ENCODE results near the gene APOC3. TPM values are rescaled to one million over a fixed set of nuclear protein-coding genes. Genes with fewer than 3 reads are reported as not detected.

The APOC3 gene
- total and polyA plus RNA-seq, 2 experiments from 2014 or later: not detected

- H3K36me3 ChIP-seq (ENCODE audit: insufficient read depth): no peaks in the 10 kb centered on the region
- no peak overlapping the region for H3K4me3 Mint-ChIP-seq
- H3K27me3 Mint-ChIP-seq (ENCODE audit: insufficient read depth, low read depth, poor library complexity): peaks cover 6% of the 10 kb centered on the region
- peaks cover 1% of the 10 kb centered on the region; the same call in 1 of the 3 replicates for H3K4me1 Mint-ChIP-seq
- no peaks in the 10 kb centered on the region for H3K27me3 ChIP-seq (ENCODE audit: insufficient read depth)
- no peak overlapping the region for H3K4me2 ChIP-seq
- no peaks in the 10 kb centered on the region for H3K36me3 Mint-ChIP-seq (ENCODE audit: low read depth)
- H3K27ac ChIP-seq (ENCODE audit: low read depth): no peak overlapping the region
- H2AFZ ChIP-seq: no peak overlapping the region
- no peaks in the 10 kb centered on the region for H3K79me2 ChIP-seq (replicated peaks; ENCODE audit: insufficient read depth)
- no peak overlapping the region for H3K27ac Mint-ChIP-seq
- H4K20me1 ChIP-seq (replicated peaks; ENCODE audit: insufficient read depth): no peaks in the 10 kb centered on the region
- no peaks in the 10 kb centered on the region for H3K9me2 ChIP-seq (ENCODE audit: insufficient read depth)
- H3K9me3 Mint-ChIP-seq: no peaks in the 10 kb centered on the region
- H3K4me3 ChIP-seq: no peak overlapping the region
- ATAC-seq: peak; percentile 27
- H3K4me1 ChIP-seq (ENCODE audit: insufficient read depth): no peaks in the 10 kb centered on the region
- no peak for DNase-seq (ENCODE audit: low spot score)
- TF ChIP-seq, protein P1, sequence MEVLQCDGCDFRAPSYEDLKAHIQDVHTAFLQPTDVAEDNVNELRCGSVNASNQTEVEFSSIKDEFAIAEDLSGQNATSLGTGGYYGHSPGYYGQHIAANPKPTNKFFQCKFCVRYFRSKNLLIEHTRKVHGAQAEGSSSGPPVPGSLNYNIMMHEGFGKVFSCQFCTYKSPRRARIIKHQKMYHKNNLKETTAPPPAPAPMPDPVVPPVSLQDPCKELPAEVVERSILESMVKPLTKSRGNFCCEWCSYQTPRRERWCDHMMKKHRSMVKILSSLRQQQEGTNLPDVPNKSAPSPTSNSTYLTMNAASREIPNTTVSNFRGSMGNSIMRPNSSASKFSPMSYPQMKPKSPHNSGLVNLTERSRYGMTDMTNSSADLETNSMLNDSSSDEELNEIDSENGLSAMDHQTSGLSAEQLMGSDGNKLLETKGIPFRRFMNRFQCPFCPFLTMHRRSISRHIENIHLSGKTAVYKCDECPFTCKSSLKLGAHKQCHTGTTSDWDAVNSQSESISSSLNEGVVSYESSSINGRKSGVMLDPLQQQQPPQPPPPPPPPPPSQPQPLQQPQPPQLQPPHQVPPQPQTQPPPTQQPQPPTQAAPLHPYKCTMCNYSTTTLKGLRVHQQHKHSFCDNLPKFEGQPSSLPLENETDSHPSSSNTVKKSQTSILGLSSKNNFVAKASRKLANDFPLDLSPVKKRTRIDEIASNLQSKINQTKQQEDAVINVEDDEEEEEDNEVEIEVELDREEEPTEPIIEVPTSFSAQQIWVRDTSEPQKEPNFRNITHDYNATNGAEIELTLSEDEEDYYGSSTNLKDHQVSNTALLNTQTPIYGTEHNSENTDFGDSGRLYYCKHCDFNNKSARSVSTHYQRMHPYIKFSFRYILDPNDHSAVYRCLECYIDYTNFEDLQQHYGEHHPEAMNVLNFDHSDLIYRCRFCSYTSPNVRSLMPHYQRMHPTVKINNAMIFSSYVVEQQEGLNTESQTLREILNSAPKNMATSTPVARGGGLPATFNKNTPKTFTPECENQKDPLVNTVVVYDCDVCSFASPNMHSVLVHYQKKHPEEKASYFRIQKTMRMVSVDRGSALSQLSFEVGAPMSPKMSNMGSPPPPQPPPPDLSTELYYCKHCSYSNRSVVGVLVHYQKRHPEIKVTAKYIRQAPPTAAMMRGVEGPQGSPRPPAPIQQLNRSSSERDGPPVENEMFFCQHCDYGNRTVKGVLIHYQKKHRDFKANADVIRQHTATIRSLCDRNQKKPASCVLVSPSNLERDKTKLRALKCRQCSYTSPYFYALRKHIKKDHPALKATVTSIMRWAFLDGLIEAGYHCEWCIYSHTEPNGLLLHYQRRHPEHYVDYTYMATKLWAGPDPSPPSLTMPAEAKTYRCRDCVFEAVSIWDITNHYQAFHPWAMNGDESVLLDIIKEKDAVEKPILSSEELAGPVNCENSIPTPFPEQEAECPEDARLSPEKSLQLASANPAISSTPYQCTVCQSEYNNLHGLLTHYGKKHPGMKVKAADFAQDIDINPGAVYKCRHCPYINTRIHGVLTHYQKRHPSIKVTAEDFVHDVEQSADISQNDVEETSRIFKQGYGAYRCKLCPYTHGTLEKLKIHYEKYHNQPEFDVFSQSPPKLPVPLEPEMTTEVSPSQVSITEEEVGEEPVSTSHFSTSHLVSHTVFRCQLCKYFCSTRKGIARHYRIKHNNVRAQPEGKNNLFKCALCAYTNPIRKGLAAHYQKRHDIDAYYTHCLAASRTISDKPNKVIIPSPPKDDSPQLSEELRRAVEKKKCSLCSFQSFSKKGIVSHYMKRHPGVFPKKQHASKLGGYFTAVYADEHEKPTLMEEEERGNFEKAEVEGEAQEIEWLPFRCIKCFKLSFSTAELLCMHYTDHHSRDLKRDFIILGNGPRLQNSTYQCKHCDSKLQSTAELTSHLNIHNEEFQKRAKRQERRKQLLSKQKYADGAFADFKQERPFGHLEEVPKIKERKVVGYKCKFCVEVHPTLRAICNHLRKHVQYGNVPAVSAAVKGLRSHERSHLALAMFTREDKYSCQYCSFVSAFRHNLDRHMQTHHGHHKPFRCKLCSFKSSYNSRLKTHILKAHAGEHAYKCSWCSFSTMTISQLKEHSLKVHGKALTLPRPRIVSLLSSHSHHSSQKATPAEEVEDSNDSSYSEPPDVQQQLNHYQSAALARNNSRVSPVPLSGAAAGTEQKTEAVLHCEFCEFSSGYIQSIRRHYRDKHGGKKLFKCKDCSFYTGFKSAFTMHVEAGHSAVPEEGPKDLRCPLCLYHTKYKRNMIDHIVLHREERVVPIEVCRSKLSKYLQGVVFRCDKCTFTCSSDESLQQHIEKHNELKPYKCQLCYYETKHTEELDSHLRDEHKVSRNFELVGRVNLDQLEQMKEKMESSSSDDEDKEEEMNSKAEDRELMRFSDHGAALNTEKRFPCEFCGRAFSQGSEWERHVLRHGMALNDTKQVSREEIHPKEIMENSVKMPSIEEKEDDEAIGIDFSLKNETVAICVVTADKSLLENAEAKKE (CRISPR knock-in tag; IDR thresholded peaks at IDR 0.05): no peak
- TF ChIP-seq CTCF (conservative IDR thresholded peaks at IDR 0.05; ENCODE audit: low read depth in 2 of 2): peak in 1 of 2 experiments; percentile 36; a peak in 2 of 4 replicates
- H3F3A ChIP-seq (replicated peaks; ENCODE audit: low read depth): no peaks in the 10 kb centered on the region
Observed at GRCh38 chr11:116828632-116829524, 829 bp upstream of the APOC3 start.

Measured in GM23338 (cell line).